Sigmoid colon (tissue), 7 donors: ENCODE data around the gene PREX1. TPM values are rescaled to one million over a fixed set of nuclear protein-coding genes. Genes with fewer than 3 reads are reported as not detected.

ENCODE experiments used
- DNase-seq: peaks from one replicate; pipeline ENCODE4 v3.0.0-alpha.2; 2019
- H3K27ac ChIP-seq, 4 donors: fragments of 200-600 bp; sonication (generic); one replicate each; pipeline ENCODE4 v1.5.1; 2016 to 2019; ENCODE audit warnings: mild to moderate bottlenecking in 1 of 4
- H3K27me3 ChIP-seq, 3 donors: fragments of 200-600 bp; sonication (generic); one replicate each; pipeline ENCODE4 v1.5.1; 2019; ENCODE audit warnings: mild to moderate bottlenecking in 1 of 3
- H3K36me3 ChIP-seq, 4 donors: fragments of 200-600 bp; sonication (generic); one replicate each; pipeline ENCODE4 v1.5.1; 2016 to 2019
- H3K4me1 ChIP-seq, 4 donors: fragments of 200-600 bp; sonication (generic); one replicate each; pipeline ENCODE4 v1.5.1; 2017 to 2019
- H3K4me3 ChIP-seq, 4 donors: fragments of 200-600 bp; sonication (generic); one replicate each; pipeline ENCODE4 v1.5.1; 2017 to 2019; ENCODE audit warnings: mild to moderate bottlenecking in 2 of 4, moderate library complexity in 1 of 4
- H3K9me3 ChIP-seq, 4 donors: fragments of 200-600 bp in 3 of 4; sonication (generic) in 3 of 4; one replicate each; pipeline versions ENCODE4 v1.5.1 to v1.6.1; 2013 to 2019
- CTCF ChIP-seq, 4 experiments: fragments of 450-650 bp in 3 of 4; fragments of 200-600 bp in 1 of 4; IDR thresholded peaks; one replicate each; pipeline ENCODE4 v1.5.1; 2016 to 2019; ENCODE audit warnings: antibody characterized with exemption in 4 of 4, mild to moderate bottlenecking in 3 of 4, moderate library complexity in 2 of 4
- EP300 ChIP-seq, 4 donors: sonication (generic); formaldehyde crosslinking; IDR thresholded peaks; one replicate each; pipeline ENCODE4 v1.6.1; 2017; ENCODE audit warnings: antibody characterized with exemption in 4 of 4
- POLR2A ChIP-seq, 2 donors: fragments of 450-650 bp; IDR thresholded peaks; one replicate each; pipeline ENCODE4 v1.6.1; 2016; ENCODE audit warnings: antibody characterized with exemption in 2 of 2, mild to moderate bottlenecking in 2 of 2, moderate library complexity in 2 of 2
- POLR2AphosphoS5 ChIP-seq, 4 donors: sonication (generic); formaldehyde crosslinking; IDR thresholded peaks; one replicate each; pipeline ENCODE4 v1.6.1; 2017; ENCODE audit warnings: antibody characterized with exemption in 4 of 4
- WGBS, 2 donors: extraction: QIAGEN DNeasy Blood & Tissue Kit; methylation state at CpG; one replicate each; pipeline ENCODE4 v1.1.7; 2013; 5-methylcytosine and 5-hydroxymethylcytosine counted together
- intact Hi-C: fragments of 100-400 bp; cut with DNase I; formaldehyde crosslinking; loops from one replicate; pipeline ENCODE4 v1.15.1; 2023
- polyA plus RNA-seq, 3 donors: library from polyadenylated mRNA; stranded (reverse); fragments of 200-250 nt; gene quantifications; one replicate each; pipeline ENCODE4 v1.2.3, GENCODE V29; 2013
- total RNA-seq, 4 donors: library from RNA; depleted of rRNA; stranded (reverse); fragments of >200 nt; gene quantifications; one replicate each; pipeline ENCODE4 v1.1.0, GENCODE V29; 2016
- donor health status: healthy with polysubstance abuse.
- donor health status: Bipolar disorder and iron deficiency.
- donor health status: healthy.

The PREX1 gene
- total and polyA plus RNA-seq, 7 donors = 5.4 to 22.9 (median 15.5) TPM

GRCh38 chr20:48784273-48784641 is 43.5 kb downstream of the PREX1 start:
- WGBS, 2 donors = 82% methylated on average over 5 of the region's 5 CpGs
- intact Hi-C loops = no loop called here
- no peak for TF ChIP-seq CTCF (IDR thresholded peaks at IDR 0.05)
- no peak for TF ChIP-seq POLR2AphosphoS5 (IDR thresholded peaks at IDR 0.05)
- no peak for TF ChIP-seq EP300 (IDR thresholded peaks at IDR 0.05)
- no peak for TF ChIP-seq POLR2A (IDR thresholded peaks at IDR 0.05)

GRCh38 chr20:48783533-48784272 is 44.1 kb downstream of the PREX1 start:
- 65% methylated on average over 9 of the region's 9 CpGs for WGBS, 2 donors
- H3K27me3 ChIP-seq = peaks cover 0 to 6% (median 5%) of the 10 kb centered on the region in 3 donors
- no peak overlapping the region for H3K27ac ChIP-seq
- H3K9me3 ChIP-seq = peaks cover 0 to 3% (median 0%) of the 10 kb centered on the region in 4 donors
- intact Hi-C loops = no loop called here
- H3K36me3 ChIP-seq = no peaks in the 10 kb centered on the region
- TF ChIP-seq CTCF (IDR thresholded peaks at IDR 0.05) (no peak), POLR2AphosphoS5 (IDR thresholded peaks at IDR 0.05) (no peak), POLR2A (IDR thresholded peaks at IDR 0.05) (no peak), EP300 (IDR thresholded peaks at IDR 0.05) (no peak)
- DNase-seq = no peak
- H3K4me3 ChIP-seq = no peak overlapping the region
- H3K4me1 ChIP-seq = no peaks in the 10 kb centered on the region

More at GRCh38 chr20:48784273-48784641, 43.5 kb downstream of the PREX1 start:
- H3K27ac ChIP-seq = no peak overlapping the region
- no peaks in the 10 kb centered on the region for H3K36me3 ChIP-seq
- DNase-seq = no peak
- H3K4me1 ChIP-seq = no peaks in the 10 kb centered on the region
- H3K4me3 ChIP-seq = no peak overlapping the region
- H3K9me3 ChIP-seq = peaks cover 0 to 3% (median 0%) of the 10 kb centered on the region in 4 donors
- peaks cover 0 to 6% (median 5%) of the 10 kb centered on the region in 3 donors for H3K27me3 ChIP-seq

GRCh38 chr20:48782901-48783308 is 44.9 kb downstream of the PREX1 start:
- H3K4me3 ChIP-seq = no peak overlapping the region
- intact Hi-C loops = no loop called here
- H3K36me3 ChIP-seq = no peaks in the 10 kb centered on the region
- no peak for DNase-seq
- 77 to 91% methylated on average over 6 of the region's 6 CpGs for WGBS, 2 donors
- H3K27ac ChIP-seq = no peak overlapping the region
- H3K27me3 ChIP-seq = peaks cover 0 to 6% (median 5%) of the 10 kb centered on the region in 3 donors
- peaks cover 0 to 3% (median 0%) of the 10 kb centered on the region in 4 donors for H3K9me3 ChIP-seq
- H3K4me1 ChIP-seq = no peaks in the 10 kb centered on the region
- TF ChIP-seq CTCF (IDR thresholded peaks at IDR 0.05) (no peak), POLR2A (IDR thresholded peaks at IDR 0.05) (no peak), EP300 (IDR thresholded peaks at IDR 0.05) (no peak), POLR2AphosphoS5 (IDR thresholded peaks at IDR 0.05) (no peak)

GRCh38 chr20:48782053-48782452 is 45.7 kb downstream of the PREX1 start:
- H3K9me3 ChIP-seq = peaks cover 0 to 3% (median 0%) of the 10 kb centered on the region in 4 donors
- WGBS, 2 donors = 69 to 76% methylated on average over 4 of the region's 4 CpGs
- peaks cover 0 to 6% (median 5%) of the 10 kb centered on the region in 3 donors for H3K27me3 ChIP-seq
- H3K27ac ChIP-seq = no peak overlapping the region
- DNase-seq = no peak
- TF ChIP-seq EP300 (IDR thresholded peaks at IDR 0.05) (no peak), POLR2AphosphoS5 (IDR thresholded peaks at IDR 0.05) (no peak), POLR2A (IDR thresholded peaks at IDR 0.05) (no peak)
- no peak overlapping the region for H3K4me3 ChIP-seq
- no peaks in the 10 kb centered on the region for H3K4me1 ChIP-seq
- no peaks in the 10 kb centered on the region for H3K36me3 ChIP-seq
- intact Hi-C loops = no loop called here

GRCh38 chr20:48781634-48782033 is 46.2 kb downstream of the PREX1 start:
- intact Hi-C loops = no loop called here
- peaks cover 0 to 6% (median 5%) of the 10 kb centered on the region in 3 donors for H3K27me3 ChIP-seq
- no peak for DNase-seq

More at GRCh38 chr20:48781634-48782033, 46.2 kb downstream of the PREX1 start:
- 57 to 62% methylated on average over 1 of the region's 1 CpG for WGBS, 2 donors
- no peak overlapping the region for H3K27ac ChIP-seq
- no peaks in the 10 kb centered on the region for H3K36me3 ChIP-seq
- peaks cover 0 to 3% (median 0%) of the 10 kb centered on the region in 4 donors for H3K9me3 ChIP-seq
- peaks cover 0 to 3% (median under 1%) of the 10 kb centered on the region in 4 donors for H3K4me1 ChIP-seq
- H3K4me3 ChIP-seq = no peak overlapping the region
- TF ChIP-seq POLR2AphosphoS5 (IDR thresholded peaks at IDR 0.05) = no peak
- no peak for TF ChIP-seq EP300 (IDR thresholded peaks at IDR 0.05)
- no peak for TF ChIP-seq POLR2A (IDR thresholded peaks at IDR 0.05)
- no peak for TF ChIP-seq CTCF (IDR thresholded peaks at IDR 0.05)
